GM20000 (cell line): ENCODE data around the gene CRYZ.

Source experiments
- DNase-seq: peaks from one replicate; pipeline ENCODE4 v3.0.0; 2012; ENCODE audit warnings: low spot score
- CTCF ChIP-seq: IDR thresholded peaks from 2 replicates; pipeline ENCODE4 v1.5.1; 2012; ENCODE audit warnings: mild to moderate bottlenecking, control low read depth; ENCODE audit errors: extremely low read depth, missing control alignments

The CRYZ gene

GRCh38 chr1:74732960-74733603 lies at the start of gene CRYZ, which contains the start of gene TYW3:
CRYZ (minus strand) TSS chr1:74733050; CDS start chr1:74724821, 8,229 bp downstream.
TYW3 (plus strand) TSS chr1:74733152; CDS start chr1:74733245, 93 bp downstream.
- no peak for TF ChIP-seq CTCF
- DNase-seq, result peak; percentile 73

- no peak for TF ChIP-seq CTCF
- DNase-seq, result no peak
Measured at GRCh38 chr1:74780594-74780993, 47.7 kb upstream of the CRYZ start.

GRCh38 chr1:74779750-74780149 lies 46.9 kb upstream of the CRYZ start:
- TF ChIP-seq CTCF, result no peak
- no peak for DNase-seq

- no peak for DNase-seq
- no peak for TF ChIP-seq CTCF
Measured at GRCh38 chr1:74777525-74777924, 44.7 kb upstream of the CRYZ start.

- DNase-seq, result no peak
- TF ChIP-seq CTCF, result no peak
Measured at GRCh38 chr1:74775735-74776134, 42.9 kb upstream of the CRYZ start.

- no peak for DNase-seq
- no peak for TF ChIP-seq CTCF
Measured at GRCh38 chr1:74773582-74773981, 40.7 kb upstream of the CRYZ start.

GRCh38 chr1:74772945-74773344 lies 40.1 kb upstream of the CRYZ start:
- DNase-seq, result no peak
- TF ChIP-seq CTCF, result no peak
